DOHH2 (cell line): Measurements from ENCODE around the gene SMARCD2.
"Not testable (repeated sequence)": the region's sequence is repeated elsewhere in the genome, so short reads cannot be mapped to it uniquely, and the experiment has no call there.

Experiments
- H3F3A ChIP-seq: fragments of 200-600 bp; sonication (generic), shearing (Covaris generic); 2 replicates; pipeline ENCODE4 v1.6.0; 2016; ENCODE audit warnings: antibody characterized with exemption, mild to moderate bottlenecking; ENCODE audit not compliant: control insufficient read depth, insufficient read depth
- H3K27ac ChIP-seq: fragments of 200-600 bp; sonication (generic); 2 replicates; pipeline ENCODE4 v1.5.1; 2014; ENCODE audit warnings: low read depth, mild to moderate bottlenecking, low read length, moderate library complexity
- H3K27me3 ChIP-seq: fragments of 200-600 bp; sonication (generic); 2 replicates; pipeline ENCODE4 v1.6.1; 2014; ENCODE audit warnings: mild to moderate bottlenecking, low read length, mixed read lengths; ENCODE audit not compliant: control insufficient read depth
- H3K36me3 ChIP-seq: fragments of 200-600 bp; sonication (generic); 2 replicates; pipeline ENCODE4 v1.6.1; 2014; ENCODE audit warnings: mild to moderate bottlenecking, low read length, moderate library complexity, mixed read lengths; ENCODE audit not compliant: control insufficient read depth
- H3K4me1 ChIP-seq: fragments of 200-600 bp; sonication (generic); 2 replicates; pipeline ENCODE4 v1.6.1; 2014; ENCODE audit warnings: mild to moderate bottlenecking, low read length, mixed read lengths; ENCODE audit not compliant: control insufficient read depth
- H3K4me2 ChIP-seq: fragments of 200-600 bp; sonication (generic); 2 replicates; pipeline ENCODE4 v1.6.0; 2014; ENCODE audit warnings: mild to moderate bottlenecking, low read length, moderate library complexity
- H3K4me3 ChIP-seq: fragments of 200-600 bp; sonication (generic); 2 replicates; pipeline ENCODE4 v1.5.1; 2014; ENCODE audit warnings: mild to moderate bottlenecking, low read length, mixed read lengths
- H3K79me2 ChIP-seq: fragments of 200-600 bp; sonication (generic); 2 replicates; pipeline ENCODE4 v1.6.1; 2014; ENCODE audit warnings: mild to moderate bottlenecking, low read length, mixed read lengths; ENCODE audit not compliant: control insufficient read depth
- H3K9me2 ChIP-seq: fragments of 200-600 bp; sonication (generic); replicated peaks from 2 replicates; pipeline ENCODE4 v1.6.1; 2014; ENCODE audit warnings: mild to moderate bottlenecking, low read length, mixed read lengths; ENCODE audit not compliant: control insufficient read depth
- H3K9me3 ChIP-seq: fragments of 200-600 bp; sonication (generic); 2 replicates; pipeline ENCODE4 v1.6.1; 2014; ENCODE audit warnings: antibody characterized with exemption, low read length, mixed read lengths; ENCODE audit not compliant: control insufficient read depth, insufficient read depth
- H4K20me1 ChIP-seq: fragments of 200-600 bp; sonication (generic); 2 replicates; pipeline ENCODE4 v1.6.0; 2014; ENCODE audit warnings: low read depth, mild to moderate bottlenecking, antibody characterized with exemption, low read length, moderate library complexity; ENCODE audit not compliant: control insufficient read depth, insufficient read depth
- EZH2phosphoT487 ChIP-seq: fragments of 200-600 bp; sonication (generic); IDR thresholded peaks from 2 replicates; pipeline ENCODE4 v1.6.1; 2017; ENCODE audit warnings: borderline replicate concordance, mild to moderate bottlenecking, antibody characterized with exemption, low read length, moderate library complexity, mixed read lengths
- TF ChIP-seq, protein P1 (sequence below): fragments of 200-600 bp; sonication (generic); IDR thresholded peaks from one replicate; pipeline ENCODE4 v1.5.1; 2014; ENCODE audit warnings: antibody characterized with exemption, mild to moderate bottlenecking, low read depth, low read length; ENCODE audit not compliant: poor library complexity, severe bottlenecking

The SMARCD2 gene

DNA sequence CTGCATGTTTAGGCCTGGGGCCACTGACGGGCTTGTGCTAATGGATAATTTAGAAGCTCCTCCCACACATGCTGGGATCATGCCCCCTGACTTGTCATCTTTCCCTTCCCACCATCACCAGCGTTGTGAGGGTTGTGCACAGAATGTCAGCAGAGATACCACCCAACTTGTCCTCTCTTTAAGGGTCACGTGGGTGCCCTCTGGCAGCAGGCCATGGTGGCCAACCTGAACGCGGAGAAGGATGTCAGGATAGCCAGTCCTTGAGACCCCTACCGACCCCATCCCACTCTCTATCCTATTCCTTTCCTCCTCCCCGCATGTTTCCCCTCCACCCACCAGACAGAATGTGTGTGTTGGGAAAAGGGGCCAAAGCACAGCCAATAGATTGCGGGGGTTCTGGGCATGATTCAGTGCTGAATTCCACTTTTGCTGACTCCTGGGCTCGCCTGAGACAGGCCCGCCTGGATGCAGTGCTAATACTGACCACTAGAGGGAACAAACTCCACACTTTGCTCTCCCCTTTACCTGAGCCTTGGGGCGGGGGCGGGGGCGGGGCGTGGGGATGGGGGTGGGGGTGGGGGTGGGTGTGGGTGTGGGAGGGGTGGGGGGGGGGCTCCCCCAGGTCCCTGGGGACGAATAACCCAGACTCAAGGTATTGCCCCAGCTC is 39.6 kb upstream of the SMARCD2 start, which contains the start of gene GH2:
GH2 (minus strand) TSS at position 10 of the 667 bp plus-strand sequence. CDS start 143 bp downstream, outside the sequence.
- no peaks in the 10 kb centered on the region for H3K36me3 ChIP-seq
- H3K4me2 ChIP-seq: no peak within 1 kb of the TSS
- no peaks in the 10 kb centered on the region for H3K9me3 ChIP-seq
- H3F3A ChIP-seq: no peaks in the 10 kb centered on the region
- TF ChIP-seq, protein P1, sequence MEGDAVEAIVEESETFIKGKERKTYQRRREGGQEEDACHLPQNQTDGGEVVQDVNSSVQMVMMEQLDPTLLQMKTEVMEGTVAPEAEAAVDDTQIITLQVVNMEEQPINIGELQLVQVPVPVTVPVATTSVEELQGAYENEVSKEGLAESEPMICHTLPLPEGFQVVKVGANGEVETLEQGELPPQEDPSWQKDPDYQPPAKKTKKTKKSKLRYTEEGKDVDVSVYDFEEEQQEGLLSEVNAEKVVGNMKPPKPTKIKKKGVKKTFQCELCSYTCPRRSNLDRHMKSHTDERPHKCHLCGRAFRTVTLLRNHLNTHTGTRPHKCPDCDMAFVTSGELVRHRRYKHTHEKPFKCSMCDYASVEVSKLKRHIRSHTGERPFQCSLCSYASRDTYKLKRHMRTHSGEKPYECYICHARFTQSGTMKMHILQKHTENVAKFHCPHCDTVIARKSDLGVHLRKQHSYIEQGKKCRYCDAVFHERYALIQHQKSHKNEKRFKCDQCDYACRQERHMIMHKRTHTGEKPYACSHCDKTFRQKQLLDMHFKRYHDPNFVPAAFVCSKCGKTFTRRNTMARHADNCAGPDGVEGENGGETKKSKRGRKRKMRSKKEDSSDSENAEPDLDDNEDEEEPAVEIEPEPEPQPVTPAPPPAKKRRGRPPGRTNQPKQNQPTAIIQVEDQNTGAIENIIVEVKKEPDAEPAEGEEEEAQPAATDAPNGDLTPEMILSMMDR: peak; percentile 71
- TF ChIP-seq EZH2phosphoT487: no peak
- H3K27me3 ChIP-seq: no peaks in the 10 kb centered on the region
- no peaks in the 10 kb centered on the region for H3K79me2 ChIP-seq
- H3K9me2 ChIP-seq: no peaks in the 10 kb centered on the region
- H3K4me1 ChIP-seq: peaks cover 16% of the 10 kb centered on the region
- no peak within 1 kb of the TSS for H3K27ac ChIP-seq
- no peaks in the 10 kb centered on the region for H4K20me1 ChIP-seq
- no peak within 1 kb of the TSS for H3K4me3 ChIP-seq

- H3K27ac ChIP-seq, H3K4me2 ChIP-seq, H3K36me3 ChIP-seq, H3K27me3 ChIP-seq, H4K20me1 ChIP-seq, H3F3A ChIP-seq, H3K4me3 ChIP-seq, H3K9me2 ChIP-seq, H3K9me3 ChIP-seq, H3K79me2 ChIP-seq: not testable (repeated sequence)
- peaks cover 16% of the 10 kb centered on the region for H3K4me1 ChIP-seq
These were observed 38.9 kb upstream of the SMARCD2 start for GRCh38 chr17:63881337-63881736.

DNA sequence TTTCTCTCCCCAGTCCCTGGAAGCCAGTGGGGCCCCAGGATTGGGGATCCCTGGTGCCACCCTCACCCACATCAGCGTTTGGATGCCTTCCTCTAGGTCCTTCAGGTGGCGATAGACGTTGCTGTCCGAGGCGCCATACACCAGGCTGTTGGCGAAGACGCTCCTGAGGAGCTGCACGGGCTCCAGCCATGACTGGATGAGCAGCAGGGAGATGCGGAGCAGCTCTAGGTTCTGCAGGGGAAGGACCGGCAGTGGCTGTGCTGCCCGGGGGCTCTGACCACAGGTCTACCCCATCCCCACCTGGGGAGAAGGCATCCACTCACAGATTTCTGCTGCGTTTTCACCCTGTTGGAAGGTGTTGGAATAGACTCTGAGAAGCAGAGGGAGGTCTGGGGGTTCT is 38.2 kb upstream of the SMARCD2 start:
- Histone ChIP-seq H3K27me3 (no peaks in the 10 kb centered on the region), H3K4me1 (peaks cover 16% of the 10 kb centered on the region), H3K9me3 (no peaks in the 10 kb centered on the region), H3K4me3 (no peak overlapping the region), H3K36me3 (no peaks in the 10 kb centered on the region), H4K20me1 (no peaks in the 10 kb centered on the region), H3K27ac (no peak overlapping the region), H3K9me2 (no peaks in the 10 kb centered on the region), H3K79me2 (no peaks in the 10 kb centered on the region), H3F3A (no peaks in the 10 kb centered on the region), H3K4me2 (no peak overlapping the region)
- TF ChIP-seq, protein P1: no peak
- no peak for TF ChIP-seq EZH2phosphoT487

DNA sequence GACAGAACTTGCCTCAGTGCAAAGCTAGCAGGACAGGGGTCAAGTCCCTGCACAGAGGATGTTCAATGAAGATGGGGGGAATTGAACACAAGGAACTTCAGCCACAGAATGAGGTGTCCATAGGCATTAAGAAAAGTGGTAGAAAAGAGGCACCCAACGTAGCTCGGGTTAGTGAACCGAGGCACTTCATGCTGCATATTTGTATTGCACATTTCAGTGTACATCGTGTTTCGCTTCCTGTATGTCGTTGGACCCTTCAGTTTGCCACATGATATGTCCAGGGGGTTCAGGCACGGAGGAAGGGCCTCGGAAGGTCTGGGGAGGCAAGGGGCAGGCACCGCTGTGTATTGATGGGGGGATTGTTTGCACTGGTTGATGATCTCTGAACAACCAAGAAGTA is 35.9 kb upstream of the SMARCD2 start:
- Histone ChIP-seq H3K4me1 (peaks cover 16% of the 10 kb centered on the region), H3K4me3 (peak overlapping the region; percentile 50), H3K27ac (peak overlapping the region; percentile 32), H3K4me2 (peak overlapping the region; percentile 67)
- not testable (repeated sequence) for H3K79me2 ChIP-seq, H3K9me2 ChIP-seq, H3K27me3 ChIP-seq, H3F3A ChIP-seq, H3K36me3 ChIP-seq, H4K20me1 ChIP-seq, H3K9me3 ChIP-seq

DNA sequence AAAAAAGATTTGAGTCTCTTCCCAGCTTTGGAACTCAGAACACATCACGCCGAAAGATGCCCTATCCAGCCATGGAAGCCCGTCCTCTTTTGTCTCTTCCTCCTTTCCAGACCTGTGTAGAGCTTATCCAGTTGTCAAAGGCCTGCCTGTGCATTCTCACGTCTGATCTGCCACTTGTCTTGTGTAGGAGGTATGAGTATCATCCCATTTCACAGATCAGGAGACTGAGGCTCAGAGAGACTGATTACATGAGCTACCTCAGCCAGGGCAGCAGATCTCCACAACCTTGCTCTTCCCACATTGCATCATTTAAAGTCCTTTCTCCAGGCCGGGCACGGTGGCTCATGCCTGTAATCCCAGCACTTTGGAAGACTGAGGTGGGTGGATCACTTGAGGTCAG is 32.2 kb upstream of the SMARCD2 start:
- H3K27me3 ChIP-seq, H4K20me1 ChIP-seq, H3K4me2 ChIP-seq, H3K27ac ChIP-seq, H3K4me3 ChIP-seq, H3K9me2 ChIP-seq, H3F3A ChIP-seq, H3K9me3 ChIP-seq, H3K79me2 ChIP-seq, H3K36me3 ChIP-seq: not testable (repeated sequence)
- peaks cover 23% of the 10 kb centered on the region for H3K4me1 ChIP-seq

DNA sequence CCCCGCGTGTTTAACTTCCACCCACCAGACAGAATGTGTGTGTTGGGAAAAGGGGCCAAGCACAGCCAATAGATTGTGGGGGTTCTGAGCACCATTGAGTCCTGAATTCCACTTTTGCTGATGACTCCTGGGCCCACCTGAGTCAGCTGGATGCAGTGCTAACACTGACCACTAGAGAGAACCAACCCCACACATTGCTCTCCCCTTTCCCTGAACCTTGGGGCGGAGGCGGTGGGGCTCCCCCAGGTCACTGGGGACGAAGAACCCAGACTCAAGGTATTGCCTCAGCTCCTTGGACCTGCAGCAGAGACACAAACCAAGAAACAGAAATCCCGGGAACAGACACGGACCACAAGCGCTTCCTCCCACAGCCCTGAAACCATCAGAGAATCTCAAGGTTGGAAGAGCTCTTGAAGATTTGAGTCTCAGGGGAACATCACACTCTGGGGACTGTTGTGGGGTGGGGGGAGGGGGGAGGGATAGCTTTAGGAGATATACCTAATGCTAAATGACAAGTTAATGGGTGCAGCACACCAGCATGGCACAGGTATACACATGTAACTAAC is 31.7 kb upstream of the SMARCD2 start:
- not testable (repeated sequence) for H3K4me3 ChIP-seq, H4K20me1 ChIP-seq, H3K9me3 ChIP-seq, H3F3A ChIP-seq, H3K36me3 ChIP-seq, H3K4me2 ChIP-seq, H3K79me2 ChIP-seq, H3K9me2 ChIP-seq, H3K27ac ChIP-seq, H3K27me3 ChIP-seq
- peaks cover 22% of the 10 kb centered on the region for H3K4me1 ChIP-seq
